Sigmoid colon (tissue), 7 donors: ENCODE results near the gene SLIT1. TPM values are rescaled to one million over a fixed set of nuclear protein-coding genes. Genes with fewer than 3 reads are reported as not detected.

ENCODE experiments used
- DNase-seq: peaks from one replicate; pipeline ENCODE4 v3.0.0-alpha.2; 2019
- H3K27ac ChIP-seq, 4 donors: fragments of 200-600 bp; sonication (generic); one replicate each; pipeline ENCODE4 v1.5.1; 2016 to 2019; ENCODE audit warnings: mild to moderate bottlenecking in 1 of 4
- H3K27me3 ChIP-seq, 3 donors: fragments of 200-600 bp; sonication (generic); one replicate each; pipeline ENCODE4 v1.5.1; 2019; ENCODE audit warnings: mild to moderate bottlenecking in 1 of 3
- H3K36me3 ChIP-seq, 4 donors: fragments of 200-600 bp; sonication (generic); one replicate each; pipeline ENCODE4 v1.5.1; 2016 to 2019
- H3K4me1 ChIP-seq, 4 donors: fragments of 200-600 bp; sonication (generic); one replicate each; pipeline ENCODE4 v1.5.1; 2017 to 2019
- H3K4me3 ChIP-seq, 4 donors: fragments of 200-600 bp; sonication (generic); one replicate each; pipeline ENCODE4 v1.5.1; 2017 to 2019; ENCODE audit warnings: mild to moderate bottlenecking in 2 of 4, moderate library complexity in 1 of 4
- H3K9me3 ChIP-seq, 4 donors: fragments of 200-600 bp in 3 of 4; sonication (generic) in 3 of 4; one replicate each; pipeline versions ENCODE4 v1.5.1 to v1.6.1; 2013 to 2019
- EP300 ChIP-seq, 4 donors: sonication (generic); formaldehyde crosslinking; IDR thresholded peaks; one replicate each; pipeline ENCODE4 v1.6.1; 2017; ENCODE audit warnings: antibody characterized with exemption in 4 of 4
- POLR2A ChIP-seq, 2 donors: fragments of 450-650 bp; IDR thresholded peaks; one replicate each; pipeline ENCODE4 v1.6.1; 2016; ENCODE audit warnings: antibody characterized with exemption in 2 of 2, mild to moderate bottlenecking in 2 of 2, moderate library complexity in 2 of 2
- POLR2AphosphoS5 ChIP-seq, 4 donors: sonication (generic); formaldehyde crosslinking; IDR thresholded peaks; one replicate each; pipeline ENCODE4 v1.6.1; 2017; ENCODE audit warnings: antibody characterized with exemption in 4 of 4
- WGBS, 2 donors: extraction: QIAGEN DNeasy Blood & Tissue Kit; methylation state at CpG; one replicate each; pipeline ENCODE4 v1.1.7; 2013; 5-methylcytosine and 5-hydroxymethylcytosine counted together
- intact Hi-C: fragments of 100-400 bp; cut with DNase I; formaldehyde crosslinking; loops from one replicate; pipeline ENCODE4 v1.15.1; 2023
- polyA plus RNA-seq, 3 donors: library from polyadenylated mRNA; stranded (reverse); fragments of 200-250 nt; gene quantifications; one replicate each; pipeline ENCODE4 v1.2.3, GENCODE V29; 2013
- total RNA-seq, 4 donors: library from RNA; depleted of rRNA; stranded (reverse); fragments of >200 nt; gene quantifications; one replicate each; pipeline ENCODE4 v1.1.0, GENCODE V29; 2016
- TF ChIP-seq, protein P1 (sequence below), 4 experiments: fragments of 450-650 bp in 3 of 4; fragments of 200-600 bp in 1 of 4; IDR thresholded peaks; one replicate each; pipeline ENCODE4 v1.5.1; 2016 to 2019; ENCODE audit warnings: antibody characterized with exemption in 4 of 4, mild to moderate bottlenecking in 3 of 4, moderate library complexity in 2 of 4
- donor health status: healthy with polysubstance abuse.
- donor health status: Bipolar disorder and iron deficiency.
- donor health status: healthy.

Gene SLIT1
- total and polyA plus RNA-seq, 7 donors: under 0.01 to 1.4 (median 0.58) TPM; not detected in 1

DNA sequence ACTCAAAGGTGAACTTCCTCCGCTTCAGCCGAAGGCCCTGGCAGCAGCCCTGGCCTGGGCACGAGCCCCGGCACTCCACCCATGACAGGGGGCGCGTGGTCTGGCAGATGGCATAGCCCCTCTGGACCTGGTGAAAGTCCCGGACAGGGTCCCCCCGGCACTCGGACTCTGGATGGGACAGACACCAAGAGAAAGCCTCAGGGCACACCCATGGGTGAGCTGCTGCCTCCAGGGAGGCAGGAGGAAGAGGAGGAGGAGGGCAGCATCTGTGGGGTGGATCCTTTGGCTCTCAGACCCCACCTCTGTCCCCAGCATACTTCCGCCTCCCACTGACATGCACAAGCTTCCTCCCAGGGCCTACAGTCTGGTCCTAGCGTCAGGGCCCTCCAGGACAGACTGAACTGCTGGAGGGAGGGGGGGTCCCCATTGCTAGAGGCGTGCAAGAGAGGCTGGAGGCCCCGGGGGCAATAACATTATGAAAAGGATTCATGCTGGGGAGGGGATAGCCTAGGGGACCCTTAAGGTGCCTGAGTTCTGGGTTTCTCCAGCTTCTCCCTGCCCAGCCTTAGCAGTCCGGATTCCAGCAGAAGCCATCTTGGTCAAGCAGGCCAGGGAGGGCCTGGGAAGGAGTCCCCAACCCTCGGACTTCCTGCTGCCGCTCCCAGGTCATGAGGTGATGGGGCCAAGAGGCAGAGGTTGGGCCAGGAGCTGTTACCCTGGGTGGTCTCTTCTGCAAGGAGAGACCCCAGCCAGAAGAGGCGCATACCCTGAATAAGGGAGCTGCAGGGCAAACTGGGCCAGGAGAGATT, 184.4 kb downstream of the SLIT1 start:
- intact Hi-C loops: no loop called here
- DNase-seq: no peak
- TF ChIP-seq POLR2A (IDR thresholded peaks at IDR 0.05): no peak
- TF ChIP-seq, protein P1, sequence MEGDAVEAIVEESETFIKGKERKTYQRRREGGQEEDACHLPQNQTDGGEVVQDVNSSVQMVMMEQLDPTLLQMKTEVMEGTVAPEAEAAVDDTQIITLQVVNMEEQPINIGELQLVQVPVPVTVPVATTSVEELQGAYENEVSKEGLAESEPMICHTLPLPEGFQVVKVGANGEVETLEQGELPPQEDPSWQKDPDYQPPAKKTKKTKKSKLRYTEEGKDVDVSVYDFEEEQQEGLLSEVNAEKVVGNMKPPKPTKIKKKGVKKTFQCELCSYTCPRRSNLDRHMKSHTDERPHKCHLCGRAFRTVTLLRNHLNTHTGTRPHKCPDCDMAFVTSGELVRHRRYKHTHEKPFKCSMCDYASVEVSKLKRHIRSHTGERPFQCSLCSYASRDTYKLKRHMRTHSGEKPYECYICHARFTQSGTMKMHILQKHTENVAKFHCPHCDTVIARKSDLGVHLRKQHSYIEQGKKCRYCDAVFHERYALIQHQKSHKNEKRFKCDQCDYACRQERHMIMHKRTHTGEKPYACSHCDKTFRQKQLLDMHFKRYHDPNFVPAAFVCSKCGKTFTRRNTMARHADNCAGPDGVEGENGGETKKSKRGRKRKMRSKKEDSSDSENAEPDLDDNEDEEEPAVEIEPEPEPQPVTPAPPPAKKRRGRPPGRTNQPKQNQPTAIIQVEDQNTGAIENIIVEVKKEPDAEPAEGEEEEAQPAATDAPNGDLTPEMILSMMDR (IDR thresholded peaks at IDR 0.05): no peak
- no peak for TF ChIP-seq POLR2AphosphoS5 (IDR thresholded peaks at IDR 0.05)
- no peak for TF ChIP-seq EP300 (IDR thresholded peaks at IDR 0.05)
- H3K4me3 ChIP-seq: no peak overlapping the region
- H3K36me3 ChIP-seq: no peaks in the 10 kb centered on the region
- H3K4me1 ChIP-seq: peaks cover 0 to under 1% (median 0%) of the 10 kb centered on the region in 4 donors
- no peak overlapping the region for H3K27ac ChIP-seq
- no peaks in the 10 kb centered on the region for H3K9me3 ChIP-seq
- no peaks in the 10 kb centered on the region for H3K27me3 ChIP-seq
- WGBS, 2 donors: 91 to 94% methylated on average over 17 of the region's 17 CpGs

DNA sequence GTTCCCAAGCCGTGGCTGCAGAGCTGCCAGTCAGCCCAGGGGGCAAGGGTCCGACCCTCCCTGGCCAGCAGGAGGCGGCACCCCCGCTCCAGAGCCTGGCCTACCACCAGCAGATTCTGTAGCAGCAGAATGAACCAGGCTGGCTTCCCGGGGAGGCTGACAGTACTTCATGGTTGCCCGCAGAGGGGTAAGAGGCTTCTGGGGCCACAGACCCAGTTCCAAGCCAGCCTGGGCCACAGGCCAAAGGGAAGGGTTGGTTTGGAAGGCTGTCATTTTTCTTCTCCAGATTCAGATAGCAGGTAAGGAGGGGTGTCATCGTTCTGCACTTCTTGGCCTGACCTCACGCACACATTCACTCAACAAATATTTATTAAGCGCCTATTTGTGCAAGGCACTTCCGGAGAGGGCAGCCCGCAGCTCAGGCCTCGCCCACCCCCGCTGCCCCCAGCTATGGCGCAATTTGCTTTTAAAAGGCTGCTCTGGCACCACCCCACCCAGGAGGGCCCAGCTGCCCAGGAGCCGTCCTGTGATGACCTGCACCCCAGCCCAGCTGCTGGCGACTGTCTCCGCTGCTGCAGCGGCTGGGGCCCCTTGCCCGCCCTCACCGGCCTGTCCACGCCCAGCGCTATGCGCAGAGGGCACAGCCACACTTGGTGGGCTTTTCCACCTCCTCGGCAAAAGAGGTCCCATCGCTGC, 185.1 kb downstream of the SLIT1 start:
- H3K9me3 ChIP-seq: no peaks in the 10 kb centered on the region
- TF ChIP-seq POLR2AphosphoS5 (IDR thresholded peaks at IDR 0.05): no peak
- no peak for TF ChIP-seq POLR2A (IDR thresholded peaks at IDR 0.05)
- TF ChIP-seq, protein P1 (IDR thresholded peaks at IDR 0.05): no peak
- no peak for TF ChIP-seq EP300 (IDR thresholded peaks at IDR 0.05)
- H3K4me1 ChIP-seq: peaks cover 0 to 8% (median 4%) of the 10 kb centered on the region in 4 donors
- no peaks in the 10 kb centered on the region for H3K27me3 ChIP-seq
- intact Hi-C loops: no loop called here
- H3K36me3 ChIP-seq: no peaks in the 10 kb centered on the region
- DNase-seq: no peak
- no peak overlapping the region for H3K4me3 ChIP-seq
- WGBS, 2 donors: 67 to 88% methylated on average over 25 of the region's 25 CpGs
- no peak overlapping the region for H3K27ac ChIP-seq

DNA sequence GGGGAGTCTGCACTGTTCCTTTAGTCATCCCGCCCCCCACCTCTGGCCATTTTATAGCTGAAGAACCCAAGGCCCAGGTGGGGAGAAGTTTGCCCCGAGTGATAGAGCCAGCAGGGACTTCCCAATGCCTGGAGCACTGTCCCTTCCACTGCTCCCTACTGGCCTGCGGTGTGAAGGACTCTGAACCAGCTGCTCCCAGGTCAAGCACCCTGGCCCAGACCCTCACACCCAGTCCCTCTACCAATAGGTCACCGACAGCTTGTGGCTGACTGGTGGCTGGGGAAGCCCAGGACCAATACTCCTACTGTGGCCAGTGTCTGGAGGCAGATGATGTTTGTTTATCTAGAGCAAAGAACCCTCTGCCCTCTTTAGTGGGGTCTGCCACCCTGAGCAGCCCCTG, 185.8 kb downstream of the SLIT1 start:
- H3K4me1 ChIP-seq: peaks cover 0 to 10% (median 5%) of the 10 kb centered on the region in 4 donors
- H3K4me3 ChIP-seq: no peak overlapping the region
- TF ChIP-seq EP300 (IDR thresholded peaks at IDR 0.05): no peak
- TF ChIP-seq, protein P1 (IDR thresholded peaks at IDR 0.05): no peak
- TF ChIP-seq POLR2AphosphoS5 (IDR thresholded peaks at IDR 0.05): no peak
- TF ChIP-seq POLR2A (IDR thresholded peaks at IDR 0.05): no peak
- 91 to 94% methylated on average over 4 of the region's 4 CpGs for WGBS, 2 donors
- DNase-seq: no peak
- no peak overlapping the region for H3K27ac ChIP-seq
- no peaks in the 10 kb centered on the region for H3K36me3 ChIP-seq
- no peaks in the 10 kb centered on the region for H3K27me3 ChIP-seq
- H3K9me3 ChIP-seq: no peaks in the 10 kb centered on the region
- intact Hi-C loops: no loop called here

- TF ChIP-seq POLR2A (IDR thresholded peaks at IDR 0.05) (no peak), POLR2AphosphoS5 (IDR thresholded peaks at IDR 0.05) (no peak), EP300 (IDR thresholded peaks at IDR 0.05) (no peak)
- TF ChIP-seq, protein P1 (IDR thresholded peaks at IDR 0.05): no peak
- H3K27me3 ChIP-seq: no peaks in the 10 kb centered on the region
These were observed 186.4 kb downstream of the SLIT1 start for GRCh38 chr10:96999337-96999736.

More at GRCh38 chr10:96999337-96999736, 186.4 kb downstream of the SLIT1 start:
- Histone ChIP-seq H3K4me3 (no peak overlapping the region), H3K4me1 (peaks cover 0 to 16% (median 5%) of the 10 kb centered on the region in 4 donors), H3K36me3 (no peaks in the 10 kb centered on the region), H3K27ac (no peak overlapping the region), H3K9me3 (no peaks in the 10 kb centered on the region)
- WGBS, 2 donors: 93 to 97% methylated on average over 4 of the region's 4 CpGs
- DNase-seq: no peak
- intact Hi-C loops: no loop called here
